Karpas-422 (cell line): ENCODE measurements around the gene TRPC4AP. TPM values are rescaled to one million over a fixed set of nuclear protein-coding genes. Genes with fewer than 3 reads are reported as not detected.
A peak's percentile ranks its signal among the peaks of the same experiment; 100 is the strongest.

Experiments used
- DNase-seq: peaks from one replicate; pipeline ENCODE4 v3.0.0-alpha.2; 2015
- H2AFZ ChIP-seq: fragments of 200-600 bp; sonication (generic); 2 replicates; pipeline ENCODE4 v1.6.1; 2014; ENCODE audit warnings: antibody characterized with exemption, low read length, mixed read lengths
- H3K27ac ChIP-seq: fragments of 200-600 bp; sonication (generic); 2 replicates; pipeline ENCODE4 v1.5.1; 2014; ENCODE audit warnings: mild to moderate bottlenecking, low read length, moderate library complexity
- H3K27me3 ChIP-seq: fragments of 200-600 bp; sonication (generic); 2 replicates; pipeline ENCODE4 v1.6.1; 2014; ENCODE audit warnings: low read length, mixed read lengths
- H3K36me3 ChIP-seq: fragments of 200-600 bp; sonication (generic); 2 replicates; pipeline ENCODE4 v1.6.1; 2014; ENCODE audit warnings: low read length, mixed read lengths; ENCODE audit not compliant: insufficient read depth
- H3K4me1 ChIP-seq: fragments of 200-600 bp; sonication (generic); 2 replicates; pipeline ENCODE4 v1.6.1; 2014; ENCODE audit warnings: mild to moderate bottlenecking, low read length, mixed read lengths
- H3K4me2 ChIP-seq: fragments of 200-600 bp; sonication (generic); 2 replicates; pipeline ENCODE4 v1.6.1; 2014; ENCODE audit warnings: low read length, low read depth, mild to moderate bottlenecking; ENCODE audit not compliant: poor library complexity, severe bottlenecking
- H3K4me3 ChIP-seq: fragments of 200-600 bp; sonication (generic); 2 replicates; pipeline ENCODE4 v1.5.1; 2014; ENCODE audit warnings: mild to moderate bottlenecking, antibody characterized with exemption, low read length, mixed read lengths
- H3K79me2 ChIP-seq: fragments of 200-600 bp; sonication (generic); 2 replicates; pipeline ENCODE4 v1.6.1; 2014; ENCODE audit warnings: mild to moderate bottlenecking, low read length, mixed read lengths
- H3K9ac ChIP-seq: fragments of 200-600 bp; sonication (generic); 2 replicates; pipeline ENCODE4 v1.6.0; 2014; ENCODE audit warnings: low read length
- H3K9me2 ChIP-seq: fragments of 200-600 bp; sonication (generic), shearing (Covaris generic); replicated peaks from 2 replicates; pipeline ENCODE4 v1.6.0; 2014; ENCODE audit warnings: mild to moderate bottlenecking, low read length, moderate library complexity; ENCODE audit not compliant: insufficient read depth
- H3K9me3 ChIP-seq: fragments of 300-700, 200-600 bp; sonication (generic); 2 replicates; pipeline ENCODE4 v1.6.1; 2014; ENCODE audit warnings: low read length, mixed read lengths
- H4K20me1 ChIP-seq: fragments of 200-600 bp; sonication (generic); 2 replicates; pipeline ENCODE4 v1.6.1; 2014; ENCODE audit warnings: mild to moderate bottlenecking, antibody characterized with exemption, low read length, low read depth; ENCODE audit not compliant: insufficient read depth
- total RNA-seq: library from RNA; depleted of rRNA; stranded (reverse); fragments of >200 nt; shearing (Covaris generic); gene quantifications from 2 replicates; pipeline ENCODE4 v1.2.3, GENCODE V29; 2014; ENCODE audit warnings: low replicate concordance

The TRPC4AP gene
- total RNA-seq, 1 experiment from 2014 or later, result 30.3 TPM

DNA sequence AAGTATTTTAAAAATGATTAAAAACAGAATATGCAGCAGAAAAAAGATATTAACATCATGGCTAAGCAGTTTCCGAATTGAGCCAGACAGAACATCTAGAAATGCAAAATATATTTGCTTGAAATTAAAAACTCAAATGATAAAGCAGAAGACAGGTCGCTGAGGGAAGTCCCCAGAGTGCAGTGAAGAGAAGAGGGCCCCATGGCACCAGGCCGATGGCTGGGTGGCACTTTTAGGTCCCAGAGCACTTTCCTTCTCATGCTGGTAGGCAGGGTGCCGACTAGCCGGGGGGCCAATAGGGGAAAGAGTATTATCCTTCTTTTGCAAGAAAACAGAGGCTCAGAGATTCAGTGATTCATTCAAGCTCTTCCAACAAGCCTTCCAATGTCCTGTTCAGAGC, 78.1 kb downstream of the TRPC4AP start:
- peak; percentile 84 for DNase-seq
- Histone ChIP-seq H3K9me2 (no peaks in the 10 kb centered on the region), H4K20me1 (no peaks in the 10 kb centered on the region), H3K9me3 (no peaks in the 10 kb centered on the region), H3K36me3 (peaks cover 9% of the 10 kb centered on the region; the same call in 1 of the 2 replicates), H3K4me1 (peaks cover 51% of the 10 kb centered on the region), H3K4me3 (peak overlapping the region; percentile 35), H3K9ac (peak overlapping the region; percentile 44), H3K4me2 (peak overlapping the region; percentile 67), H3K27ac (peak overlapping the region; percentile 96), H2AFZ (no peak overlapping the region), H3K27me3 (no peaks in the 10 kb centered on the region), H3K79me2 (peaks cover 6% of the 10 kb centered on the region; the same call in 1 of the 2 replicates)

GRCh38 chr20:35013421-35014411, 78.9 kb downstream of the TRPC4AP start:
- no peaks in the 10 kb centered on the region for H4K20me1 ChIP-seq
- H3K4me1 ChIP-seq, result peaks cover 46% of the 10 kb centered on the region
- peak overlapping the region; percentile 67 for H3K4me2 ChIP-seq
- H3K27me3 ChIP-seq, result no peaks in the 10 kb centered on the region
- H3K9me3 ChIP-seq, result no peaks in the 10 kb centered on the region
- H3K79me2 ChIP-seq, result peaks cover 6% of the 10 kb centered on the region; the same call in 1 of the 2 replicates
- peak overlapping the region; percentile 35 for H3K4me3 ChIP-seq
- no peak overlapping the region for H2AFZ ChIP-seq
- H3K27ac ChIP-seq, result peak overlapping the region; percentile 96
- H3K9ac ChIP-seq, result peak overlapping the region; percentile 44
- peak; percentile 70 for DNase-seq
- H3K9me2 ChIP-seq, result no peaks in the 10 kb centered on the region
- peaks cover 9% of the 10 kb centered on the region; the same call in 1 of the 2 replicates for H3K36me3 ChIP-seq

DNA sequence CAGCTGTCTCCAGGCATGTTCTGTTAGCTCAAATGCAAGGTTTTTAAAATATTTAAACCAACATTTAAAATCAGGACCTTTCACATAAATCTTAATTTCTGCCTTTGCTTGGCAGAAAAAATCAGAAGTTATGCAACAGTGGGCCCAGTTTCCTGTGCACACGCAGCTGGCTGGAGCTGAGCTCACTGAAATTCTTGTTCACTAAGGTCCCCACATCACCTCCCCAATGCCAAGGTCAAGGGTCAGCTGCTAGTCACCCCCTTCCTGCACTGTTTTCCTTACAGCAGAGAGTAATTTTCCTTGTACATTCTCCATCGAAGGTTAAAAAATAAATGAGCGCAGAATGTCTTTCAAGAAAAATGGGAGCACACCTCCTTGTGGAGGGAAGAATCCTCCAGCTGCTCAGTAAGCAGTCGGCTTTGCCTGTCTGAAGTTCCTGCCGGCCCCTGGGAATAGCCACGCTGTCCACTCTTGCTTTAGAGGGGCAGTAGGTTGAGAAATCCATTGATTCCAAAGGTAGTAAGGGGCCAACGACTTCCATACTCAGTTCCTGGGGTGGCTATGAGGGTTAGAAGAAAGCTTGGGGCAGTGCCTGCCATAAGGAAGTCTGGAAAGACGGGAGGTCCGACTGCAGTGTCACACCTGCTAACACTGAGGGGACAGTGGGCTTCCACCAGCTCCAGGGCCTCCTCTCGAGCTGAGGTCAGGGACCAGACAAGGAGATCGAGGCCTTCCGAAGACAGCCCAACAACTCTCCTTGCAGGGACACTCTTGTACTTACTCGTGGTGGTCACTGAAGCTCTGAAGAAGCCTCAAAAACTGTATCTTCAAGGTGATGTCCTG, 80.2 kb downstream of the TRPC4AP start:
- peaks cover 3% of the 10 kb centered on the region; the same call in 1 of the 2 replicates for H3K79me2 ChIP-seq
- H3K4me3 ChIP-seq, result no peak overlapping the region
- no peaks in the 10 kb centered on the region for H3K9me3 ChIP-seq
- no peak overlapping the region for H2AFZ ChIP-seq
- no peaks in the 10 kb centered on the region for H4K20me1 ChIP-seq
- no peaks in the 10 kb centered on the region for H3K9me2 ChIP-seq
- peaks cover 9% of the 10 kb centered on the region; the same call in 1 of the 2 replicates for H3K36me3 ChIP-seq
- no peak overlapping the region for H3K9ac ChIP-seq
- peaks cover 38% of the 10 kb centered on the region for H3K4me1 ChIP-seq
- H3K27ac ChIP-seq, result no peak overlapping the region
- DNase-seq, result no peak
- H3K27me3 ChIP-seq, result no peaks in the 10 kb centered on the region
- H3K4me2 ChIP-seq, result no peak overlapping the region

GRCh38 chr20:35011589-35012226, 80.9 kb downstream of the TRPC4AP start:
- no peak overlapping the region for H3K4me2 ChIP-seq
- no peak overlapping the region for H3K27ac ChIP-seq
- H3K4me1 ChIP-seq, result peaks cover 33% of the 10 kb centered on the region
- H4K20me1 ChIP-seq, result no peaks in the 10 kb centered on the region
- no peak overlapping the region for H2AFZ ChIP-seq
- H3K9me2 ChIP-seq, result no peaks in the 10 kb centered on the region
- H3K27me3 ChIP-seq, result no peaks in the 10 kb centered on the region
- H3K9me3 ChIP-seq, result no peaks in the 10 kb centered on the region
- peaks cover 3% of the 10 kb centered on the region; the same call in 1 of the 2 replicates for H3K79me2 ChIP-seq
- no peak overlapping the region for H3K9ac ChIP-seq
- H3K4me3 ChIP-seq, result no peak overlapping the region
- DNase-seq, result no peak
- peaks cover 9% of the 10 kb centered on the region; the same call in 1 of the 2 replicates for H3K36me3 ChIP-seq

DNA sequence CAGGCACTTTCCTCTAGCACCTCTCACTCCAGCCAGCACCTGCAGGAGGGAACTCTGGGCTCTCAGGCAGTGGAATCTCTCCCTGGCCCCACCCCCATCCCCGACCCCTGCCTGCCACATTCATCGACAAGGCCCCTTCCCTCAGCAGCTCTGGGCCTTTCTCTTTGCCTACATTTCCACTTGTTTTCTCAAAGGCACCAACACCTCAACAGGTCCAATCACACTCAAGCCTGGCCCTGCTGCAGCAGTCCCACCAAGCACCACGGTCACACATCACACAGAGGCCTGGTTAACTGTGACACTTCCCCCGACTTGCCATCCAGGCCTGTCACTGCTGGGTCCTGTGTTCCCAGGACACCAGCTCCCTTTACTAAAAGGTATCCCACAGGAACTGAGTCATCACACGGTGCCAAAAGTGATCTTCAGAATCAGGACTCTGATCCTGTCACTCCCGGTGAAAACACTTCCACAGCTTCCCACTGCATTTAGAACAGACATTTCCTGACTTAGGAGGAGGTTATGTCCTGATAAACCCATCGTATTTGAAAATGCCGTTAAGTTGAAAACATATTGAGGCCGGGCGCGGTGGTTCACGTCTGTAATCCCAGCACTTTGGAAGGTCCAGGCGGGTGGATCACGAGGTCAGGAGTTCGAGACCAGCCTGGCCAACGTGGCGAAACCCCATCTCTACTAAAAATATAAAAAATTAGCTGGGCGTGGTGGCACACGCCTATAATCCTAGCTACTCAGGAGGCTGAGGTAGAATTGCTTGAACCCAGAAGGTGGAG, 82.0 kb downstream of the TRPC4AP start:
- no peak for DNase-seq
- no peak overlapping the region for H2AFZ ChIP-seq
- H3K27me3 ChIP-seq, result no peaks in the 10 kb centered on the region
- H3K79me2 ChIP-seq, result peaks cover 3% of the 10 kb centered on the region; the same call in 1 of the 2 replicates
- no peak overlapping the region for H3K4me3 ChIP-seq
- H3K36me3 ChIP-seq, result peaks cover 6% of the 10 kb centered on the region; the same call in 1 of the 2 replicates
- no peaks in the 10 kb centered on the region for H3K9me3 ChIP-seq
- H3K4me1 ChIP-seq, result peaks cover 22% of the 10 kb centered on the region
- H3K9me2 ChIP-seq, result no peaks in the 10 kb centered on the region
- no peak overlapping the region for H3K4me2 ChIP-seq
- H3K9ac ChIP-seq, result no peak overlapping the region
- no peaks in the 10 kb centered on the region for H4K20me1 ChIP-seq
- no peak overlapping the region for H3K27ac ChIP-seq

DNA sequence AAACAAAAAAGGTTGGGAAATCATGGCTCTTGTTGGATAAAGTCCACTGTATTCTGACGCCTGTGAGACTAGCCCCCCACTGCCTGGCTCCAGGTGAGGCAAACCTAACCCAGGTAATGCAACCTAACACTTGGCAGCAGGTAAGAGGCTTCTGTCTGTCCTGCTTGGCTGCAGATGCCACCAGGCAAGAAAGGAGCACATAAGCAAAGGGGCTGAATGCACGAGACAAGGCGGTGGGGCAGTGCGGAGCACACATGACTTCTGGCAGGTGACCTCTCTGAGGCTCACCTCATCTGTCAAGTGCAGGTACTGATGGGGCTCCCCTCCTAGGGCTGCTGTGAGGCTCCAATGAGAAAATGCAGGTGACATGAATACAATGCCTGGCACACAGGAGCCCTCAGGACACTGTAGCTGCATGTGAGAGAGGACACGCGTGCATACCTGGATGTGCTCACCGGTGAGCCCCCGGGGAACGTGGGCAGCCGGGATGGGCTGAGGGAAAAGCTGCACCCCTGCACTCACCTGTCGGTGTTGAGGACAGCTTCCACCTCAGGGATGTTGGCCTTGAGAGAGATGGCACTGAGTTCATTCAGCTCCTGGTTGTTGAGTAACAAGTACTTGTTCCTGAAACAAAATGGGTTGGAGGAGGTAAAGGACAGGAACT, 82.8 kb downstream of the TRPC4AP start:
- Histone ChIP-seq H2AFZ (no peak overlapping the region), H3K4me2 (no peak overlapping the region), H3K9me3 (no peaks in the 10 kb centered on the region), H3K36me3 (peaks cover 4% of the 10 kb centered on the region; the same call in 1 of the 2 replicates), H3K27ac (no peak overlapping the region), H3K27me3 (no peaks in the 10 kb centered on the region), H3K9ac (no peak overlapping the region), H3K4me1 (peaks cover 14% of the 10 kb centered on the region), H3K9me2 (no peaks in the 10 kb centered on the region), H4K20me1 (no peaks in the 10 kb centered on the region), H3K79me2 (peaks cover 3% of the 10 kb centered on the region; the same call in 1 of the 2 replicates), H3K4me3 (no peak overlapping the region)
- no peak for DNase-seq
